ENCODE data around the gene ADD1.
A peak's percentile ranks its signal among the peaks of the same experiment; 100 is the strongest.
"Not testable (repeated sequence)": the region's sequence is repeated elsewhere in the genome, so short reads cannot be mapped to it uniquely, and the experiment has no call there.

Gene ADD1

DNA sequence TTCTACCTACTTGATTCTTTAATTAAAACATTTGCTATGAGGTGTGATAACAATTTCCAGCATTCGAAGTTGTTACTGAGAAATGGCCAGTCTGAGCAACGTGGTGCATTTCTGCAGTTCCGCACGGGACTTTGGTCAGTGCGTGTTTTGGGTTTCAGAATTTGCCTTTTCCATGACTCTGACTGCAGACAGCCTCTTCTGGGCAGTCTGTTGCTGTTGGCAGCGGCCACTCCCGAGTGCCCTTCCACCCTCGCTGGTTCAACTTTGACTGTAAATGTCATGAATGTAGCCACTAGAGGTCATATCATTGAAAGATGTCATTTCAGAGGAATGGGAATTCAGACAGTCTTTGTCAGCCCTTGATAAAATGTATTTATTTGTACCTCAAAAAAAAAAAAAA is 65.9 kb downstream of the ADD1 start:
- TF ChIP-seq Cebpa-rat (IDR thresholded peaks at IDR 0.05): no peak
- Histone ChIP-seq H3K4me1 (peaks cover 18% of the 10 kb centered on the region), H3K4me3 (no peak overlapping the region), H3K27me3 (no peaks in the 10 kb centered on the region), H4K20me1 (peaks cover 29% of the 10 kb centered on the region), H3K36me3 (peaks cover 99% of the 10 kb centered on the region), H3K4me2 (no peak overlapping the region), H3K9me3 (no peaks in the 10 kb centered on the region), H3K9ac (no peak overlapping the region), H3K27ac (no peak overlapping the region)

DNA sequence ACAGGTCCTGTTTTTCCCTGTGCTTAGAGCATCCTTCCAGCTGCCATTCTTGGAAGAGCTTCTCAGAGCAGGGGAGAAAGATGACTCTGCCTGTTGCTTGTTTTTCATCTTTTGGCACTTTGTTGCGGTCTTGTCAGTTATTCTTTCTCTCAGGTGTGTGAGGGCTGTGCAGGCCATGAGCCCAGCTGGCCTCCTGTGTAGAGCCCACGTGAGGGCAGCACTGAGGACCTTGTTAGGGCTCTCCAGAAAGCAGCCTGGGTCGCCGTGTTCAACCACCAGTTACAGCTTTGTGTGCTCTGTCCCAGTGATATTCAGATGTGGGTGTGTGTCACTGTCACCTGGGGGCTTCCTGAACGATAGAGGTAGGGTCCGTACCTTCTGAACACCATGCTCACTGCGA is 66.8 kb downstream of the ADD1 start:
- peaks cover 24% of the 10 kb centered on the region for H3K4me1 ChIP-seq
- no peak overlapping the region for H3K4me2 ChIP-seq
- H3K9me3 ChIP-seq: no peaks in the 10 kb centered on the region
- peaks cover 99% of the 10 kb centered on the region for H3K36me3 ChIP-seq
- peaks cover 33% of the 10 kb centered on the region for H4K20me1 ChIP-seq
- H3K4me3 ChIP-seq: no peak overlapping the region
- no peaks in the 10 kb centered on the region for H3K27me3 ChIP-seq
- no peak overlapping the region for H3K27ac ChIP-seq
- no peak for TF ChIP-seq Cebpa-rat (IDR thresholded peaks at IDR 0.05)
- H3K9ac ChIP-seq: no peak overlapping the region

DNA sequence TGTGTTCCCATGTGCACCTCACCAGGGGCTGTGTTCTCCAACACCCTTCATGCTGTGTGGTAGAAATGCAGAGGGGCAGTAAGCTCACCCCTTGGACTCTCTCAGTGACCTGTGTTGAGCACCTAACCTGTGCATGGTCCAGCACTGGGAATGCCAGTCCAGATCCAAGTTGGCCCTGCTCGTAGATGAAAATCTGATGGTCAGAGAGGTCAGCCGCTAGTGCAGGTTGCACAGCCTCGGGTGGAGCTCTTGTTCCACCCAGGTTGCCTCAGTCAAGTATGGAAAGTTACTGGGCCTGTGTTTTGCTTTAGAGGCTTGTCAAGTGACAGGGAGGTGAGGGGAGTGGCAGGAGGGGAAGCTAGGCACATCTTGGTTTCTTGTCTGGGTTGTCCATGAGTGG is 68.2 kb downstream of the ADD1 start:
- H3K9me3 ChIP-seq: peaks cover 3% of the 10 kb centered on the region; the same call in 1 of the 2 replicates
- no peak overlapping the region for H3K27ac ChIP-seq
- no peak overlapping the region for H3K4me3 ChIP-seq
- no peak overlapping the region for H3K9ac ChIP-seq
- no peaks in the 10 kb centered on the region for H3K27me3 ChIP-seq
- peaks cover 24% of the 10 kb centered on the region for H3K4me1 ChIP-seq
- H3K4me2 ChIP-seq: no peak overlapping the region
- no peak for TF ChIP-seq Cebpa-rat (IDR thresholded peaks at IDR 0.05)
- peaks cover 99% of the 10 kb centered on the region for H3K36me3 ChIP-seq
- H4K20me1 ChIP-seq: peaks cover 33% of the 10 kb centered on the region; the same call in 1 of the 2 replicates

GRCh38 chr4:2913168-2913567 is 69.5 kb downstream of the ADD1 start:
- Histone ChIP-seq H3K9me3 (peaks cover 9% of the 10 kb centered on the region), H3K9ac (no peak overlapping the region), H3K27ac (no peak overlapping the region), H3K27me3 (no peaks in the 10 kb centered on the region), H4K20me1 (peaks cover 25% of the 10 kb centered on the region; the same call in 1 of the 2 replicates), H3K4me1 (peaks cover 24% of the 10 kb centered on the region), H3K4me3 (no peak overlapping the region), H3K36me3 (peaks cover 99% of the 10 kb centered on the region), H3K4me2 (0 out of 2 replicates have a peak overlapping the region, but pooled peaks have one; percentile 17)
- no peak for TF ChIP-seq Cebpa-rat (IDR thresholded peaks at IDR 0.05)

DNA sequence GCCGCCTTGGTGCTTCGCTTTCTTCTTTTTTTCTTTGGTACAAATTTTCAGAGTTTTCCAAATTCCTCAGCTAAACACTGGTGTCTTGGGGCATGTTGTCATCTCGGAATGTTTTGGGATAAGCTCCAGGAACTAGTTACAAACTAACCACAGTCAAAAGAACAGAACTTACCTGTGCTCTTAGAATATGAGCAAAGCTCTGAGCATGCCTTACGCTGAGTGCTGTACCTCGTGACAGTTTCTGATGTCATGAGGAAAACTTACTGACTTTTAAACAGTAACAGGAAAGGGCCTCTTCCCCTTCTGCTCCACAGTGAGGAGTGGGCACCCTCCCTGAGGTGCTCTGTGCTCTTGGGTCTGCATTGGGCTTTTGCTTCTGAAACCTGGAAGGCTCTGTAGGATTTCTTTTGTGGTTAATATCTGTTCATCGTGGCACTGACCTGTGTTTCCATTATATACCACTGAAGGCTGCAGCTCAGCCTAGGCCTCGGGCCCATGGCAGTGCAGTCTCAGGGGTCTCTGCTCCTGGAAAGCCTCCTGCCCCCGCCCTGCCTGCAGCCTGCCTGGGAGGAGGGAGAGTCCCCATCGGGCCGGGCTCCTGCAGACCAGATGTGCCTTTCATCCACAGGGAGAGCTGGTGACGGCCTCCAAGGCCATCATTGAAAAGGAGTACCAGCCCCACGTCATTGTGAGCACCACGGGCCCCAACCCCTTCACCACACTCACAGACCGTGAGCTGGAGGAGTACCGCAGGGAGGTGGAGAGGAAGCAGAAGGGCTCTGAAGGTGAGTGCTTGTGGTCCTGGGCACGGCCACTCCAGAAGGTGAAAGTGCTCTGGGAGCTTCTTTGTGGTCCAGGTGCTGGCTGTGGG is 70.8 kb downstream of the ADD1 start:
- peak overlapping the region; percentile 58 for H3K27ac ChIP-seq
- H4K20me1 ChIP-seq: 0 out of 2 replicates have a peak, but pooled peaks cover 17% of the 10 kb centered on the region
- H3K36me3 ChIP-seq: peaks cover 99% of the 10 kb centered on the region

GRCh38 chr4:2915789-2916188 is 72.1 kb downstream of the ADD1 start:
- Histone ChIP-seq H3K9ac (no peak overlapping the region), H3K36me3 (peaks cover 98% of the 10 kb centered on the region)
- no peak for TF ChIP-seq Cebpa-rat (IDR thresholded peaks at IDR 0.05)

More for the DNA sequence above, 70.8 kb downstream of the ADD1 start:
- Histone ChIP-seq H3K4me1 (peaks cover 24% of the 10 kb centered on the region), H3K27me3 (no peaks in the 10 kb centered on the region), H3K9me3 (peaks cover 17% of the 10 kb centered on the region), H3K4me2 (peak overlapping the region; percentile 46), H3K9ac (peak overlapping the region; percentile 32; the same call in 1 of the 2 replicates), H3K4me3 (no peak overlapping the region)
- TF ChIP-seq Cebpa-rat (IDR thresholded peaks at IDR 0.05): no peak

DNA sequence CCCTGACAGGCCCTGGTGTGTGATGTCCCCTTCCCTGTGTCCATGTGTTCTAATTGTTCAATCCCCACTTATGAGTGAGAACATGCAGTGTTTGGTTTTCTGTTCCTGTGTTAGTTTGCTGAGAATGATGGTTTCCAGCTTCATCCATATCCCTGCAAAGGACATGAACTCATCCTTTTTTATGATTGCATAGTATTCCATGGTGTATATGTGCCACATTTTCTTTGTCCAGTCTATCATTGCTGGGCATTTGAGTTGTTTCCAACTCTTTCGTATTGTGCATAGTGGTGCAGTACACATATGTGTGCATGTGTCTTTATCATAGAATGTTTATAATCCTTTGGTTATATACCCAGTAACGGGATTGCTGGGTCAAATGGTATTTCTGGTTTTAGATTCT is 73.1 kb downstream of the ADD1 start:
- H3K4me3 ChIP-seq, H3K9ac ChIP-seq, H3K27me3 ChIP-seq, H3K4me2 ChIP-seq, H3K27ac ChIP-seq: not testable (repeated sequence)
- Histone ChIP-seq H3K9me3 (peaks cover 18% of the 10 kb centered on the region), H4K20me1 (peaks cover 17% of the 10 kb centered on the region; the same call in 1 of the 2 replicates), H3K36me3 (peaks cover 94% of the 10 kb centered on the region), H3K4me1 (peaks cover 24% of the 10 kb centered on the region)

More at GRCh38 chr4:2915789-2916188, 72.1 kb downstream of the ADD1 start:
- no peak overlapping the region for H3K27ac ChIP-seq
- peaks cover 18% of the 10 kb centered on the region for H3K9me3 ChIP-seq
- no peaks in the 10 kb centered on the region for H3K27me3 ChIP-seq
- no peak overlapping the region for H3K4me3 ChIP-seq
- H3K4me1 ChIP-seq: peaks cover 24% of the 10 kb centered on the region
- no peak overlapping the region for H3K4me2 ChIP-seq
- peaks cover 17% of the 10 kb centered on the region; the same call in 1 of the 2 replicates for H4K20me1 ChIP-seq

DNA sequence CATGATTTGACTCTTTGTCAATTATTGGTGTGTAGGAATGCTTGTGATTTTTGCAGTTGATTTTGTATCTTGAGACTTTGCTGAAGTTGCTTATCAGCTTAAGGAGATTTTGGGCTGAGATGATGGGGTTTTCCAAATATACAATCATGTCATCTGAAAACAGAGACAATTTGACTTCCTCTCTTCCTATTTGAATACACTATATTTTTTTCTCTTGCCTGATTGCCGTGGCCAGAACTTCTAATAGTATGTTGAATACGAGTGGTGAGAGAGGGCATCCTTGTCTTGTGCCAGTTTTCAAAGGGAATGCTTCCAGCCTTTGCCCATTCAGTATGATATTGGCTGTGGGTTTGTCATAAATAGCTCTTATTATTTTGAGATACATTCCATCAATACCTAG is 74.7 kb downstream of the ADD1 start:
- not testable (repeated sequence) for H3K27me3 ChIP-seq, H3K4me3 ChIP-seq, H3K4me2 ChIP-seq, H3K27ac ChIP-seq, H3K9ac ChIP-seq
- peaks cover 33% of the 10 kb centered on the region for H3K4me1 ChIP-seq
- H3K9me3 ChIP-seq: peaks cover 18% of the 10 kb centered on the region
- peaks cover 26% of the 10 kb centered on the region; the same call in 1 of the 2 replicates for H4K20me1 ChIP-seq
- peaks cover 94% of the 10 kb centered on the region for H3K36me3 ChIP-seq

- H3K4me1 ChIP-seq: peaks cover 33% of the 10 kb centered on the region
- H3K36me3 ChIP-seq: peaks cover 94% of the 10 kb centered on the region
- H3K9me3 ChIP-seq: peaks cover 18% of the 10 kb centered on the region
- not testable (repeated sequence) for H3K9ac ChIP-seq, H3K4me3 ChIP-seq, H3K4me2 ChIP-seq, H3K27ac ChIP-seq, H3K27me3 ChIP-seq
- peaks cover 26% of the 10 kb centered on the region; the same call in 1 of the 2 replicates for H4K20me1 ChIP-seq
Measured at GRCh38 chr4:2918714-2919113, 75.1 kb downstream of the ADD1 start.

DNA sequence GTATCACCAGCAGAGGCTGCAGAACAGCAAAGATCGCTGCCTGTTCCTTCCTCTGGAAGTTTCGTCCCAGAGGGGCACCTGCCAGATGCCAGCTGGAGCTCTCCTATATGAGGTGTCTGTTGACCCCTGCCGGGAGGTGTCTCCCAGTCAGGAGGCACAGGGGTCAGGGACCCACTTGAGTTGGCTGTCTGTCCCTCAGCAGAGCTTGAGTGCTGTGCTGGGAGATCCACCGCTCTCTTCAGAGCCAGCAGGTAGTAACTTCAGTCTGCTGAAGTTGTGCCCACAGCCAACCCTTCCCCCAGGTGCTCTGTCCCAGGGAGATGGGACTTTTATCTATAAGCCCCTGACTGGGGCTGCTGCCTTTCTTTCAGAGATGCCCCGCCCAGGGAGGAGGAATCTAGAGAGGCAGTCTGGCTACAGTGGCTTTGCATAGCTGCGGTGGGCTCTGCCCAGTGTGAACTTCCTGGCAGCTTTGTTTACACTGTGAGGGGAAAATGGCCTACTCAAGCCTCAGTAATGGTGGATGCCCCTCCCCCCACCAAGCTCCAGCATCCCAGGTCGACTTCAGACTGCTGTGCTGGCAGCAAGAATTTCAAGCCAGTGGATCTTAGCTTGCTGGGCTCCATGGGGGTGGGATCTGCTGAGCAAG is 78.9 kb downstream of the ADD1 start:
- not testable (repeated sequence) for H3K27ac ChIP-seq

More for the DNA sequence above, 78.9 kb downstream of the ADD1 start:
- Histone ChIP-seq H3K9me3 (peaks cover 11% of the 10 kb centered on the region), H3K36me3 (peaks cover 95% of the 10 kb centered on the region), H4K20me1 (peaks cover 40% of the 10 kb centered on the region), H3K4me2 (peak overlapping the region; percentile 40; the same call in 1 of the 2 replicates), H3K4me1 (peaks cover 22% of the 10 kb centered on the region)
- H3K4me3 ChIP-seq, H3K9ac ChIP-seq, H3K27me3 ChIP-seq: not testable (repeated sequence)

Measured in BLaER1 (cell line).